Pancreas (tissue), 10 donors: Measurements from ENCODE around the gene MBD3. TPM values are rescaled to one million over a fixed set of nuclear protein-coding genes. Genes with fewer than 3 reads are reported as not detected.

Experiments
- ATAC-seq, 4 donors: fragments of 200-7000 bp; cut with Tn5 transposase; one replicate each; pipeline versions ENCODE4 v1.8.0 to v1.9.1; 2020; ENCODE audit warnings: mild to moderate bottlenecking in 4 of 4, moderate library complexity in 4 of 4
- DNase-seq, 6 donors: peaks; one replicate each; pipeline ENCODE4 v3.0.0-alpha.2; 2020
- FAIRE-seq: peaks from 2 replicates; lab custom pipeline; 2012; peaks lifted over from hg19 to GRCh38; lab: Jason Lieb, UNC
- H3K27ac ChIP-seq, 4 donors: fragments of 200-600 bp; sonication (generic); 1 replicate in 3 of 4; 2 replicates in 1 of 4; pipeline versions ENCODE4 v1.5.0 to v1.8.0; 2020
- H3K27me3 ChIP-seq, 4 donors: fragments of 200-600 bp; one replicate each; pipeline ENCODE4 v1.8.0; 2021
- H3K36me3 ChIP-seq, 3 donors: fragments of 200-600 bp; sonication (generic) in 1 of 3; one replicate each; pipeline versions ENCODE4 v1.5.0 to v1.8.0; 2020 to 2021
- H3K4me1 ChIP-seq, 3 donors: fragments of 200-600 bp; one replicate each; pipeline ENCODE4 v1.8.0; 2021
- H3K4me3 ChIP-seq, 4 donors: fragments of 200-600 bp; sonication (generic) in 2 of 4; one replicate each; pipeline versions ENCODE4 v1.5.0 to v1.8.0; 2020 to 2021
- H3K9me3 ChIP-seq, 4 donors: fragments of 200-600 bp; one replicate each; pipeline ENCODE4 v1.8.0; 2021
- WGBS, 2 donors: extraction: QIAGEN DNeasy Blood & Tissue Kit; methylation state at CpG; one replicate each; pipeline ENCODE4 v1.1.7; 2013; 5-methylcytosine and 5-hydroxymethylcytosine counted together
- intact Hi-C, 3 donors: fragments of 100-400 bp; cut with DNase I; formaldehyde crosslinking; loops; one replicate each; pipeline versions ENCODE4 v1.11.1 to v1.14.2; 2022
- polyA plus RNA-seq, 2 donors: library from polyadenylated mRNA; stranded (reverse); fragments of 200-250 nt; gene quantifications; one replicate each; pipeline ENCODE4 v1.2.3, GENCODE V29; 2013
- total RNA-seq, 6 donors: library from RNA; stranded (reverse); fragmentation: NEBNext Ultra II Directional in 4 of 6; extraction: Animal tissue kit (Norgen Biotek cat#: 25700) in 4 of 6; gene quantifications; one replicate each; pipeline versions ENCODE4 v1.2.1 to v1.2.4, GENCODE V29; 2021 to 2023
- TF ChIP-seq, protein P1 (sequence below), 4 donors: fragments of 200-600 bp; sonication (generic) in 3 of 4; IDR thresholded peaks; one replicate each; pipeline versions ENCODE4 v1.5.0 to v1.8.0; 2021; ENCODE audit warnings: antibody characterized with exemption in 4 of 4
- donor health status: healthy with polysubstance abuse.
- donor health status: DM: no; HTN: no; CAD: no; lungs with moderate emphysema.
- donor health status: DM: no; HTN: no; CAD: no.
- donor health status: control.
- donor health status: control.
- donor health status: Bipolar disorder and iron deficiency.
- donor health status: DM: yes; HTN: yes; CAD: no.
- donor health status: DM: no; HTN: no; CAD: no.
- donor health status: DM: no; HTN: no; CAD: no.
- donor health status: DM: yes; HTN: yes; CAD: no.

MBD3 gene
- total and polyA plus RNA-seq, 8 donors, result 17.4 to 113 (median 30.2) TPM

DNA sequence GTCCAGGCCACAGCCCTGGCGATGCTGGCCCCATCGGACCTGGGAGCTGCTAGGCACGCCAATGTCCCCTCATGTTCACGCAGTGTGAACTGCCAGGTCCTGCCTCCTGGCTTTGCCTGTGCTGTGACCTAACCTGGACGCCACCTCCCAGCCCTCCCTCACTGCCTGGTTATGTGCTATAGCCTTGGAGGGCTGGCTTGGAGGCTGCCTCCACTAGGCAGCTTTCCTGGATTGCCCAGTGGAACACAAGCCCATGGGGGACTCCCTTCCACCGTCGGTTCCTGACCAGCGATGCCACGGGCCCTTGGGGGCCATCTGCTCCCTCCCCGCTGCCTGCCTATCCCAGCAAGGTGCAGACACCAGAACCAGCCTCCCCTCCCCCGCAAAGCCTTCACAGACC lies 27.8 kb upstream of the MBD3 start:
- FAIRE-seq (no peak), ATAC-seq (no peak), DNase-seq (peak in 1 of 6 donors; percentile 36)
- 90 to 97% methylated on average over 11 of the region's 11 CpGs for WGBS, 2 donors
- H3K27ac ChIP-seq, result no peak overlapping the region
- intact Hi-C loops, result no loop called here
- H3K27me3 ChIP-seq, result no peaks in the 10 kb centered on the region
- TF ChIP-seq, protein P1, sequence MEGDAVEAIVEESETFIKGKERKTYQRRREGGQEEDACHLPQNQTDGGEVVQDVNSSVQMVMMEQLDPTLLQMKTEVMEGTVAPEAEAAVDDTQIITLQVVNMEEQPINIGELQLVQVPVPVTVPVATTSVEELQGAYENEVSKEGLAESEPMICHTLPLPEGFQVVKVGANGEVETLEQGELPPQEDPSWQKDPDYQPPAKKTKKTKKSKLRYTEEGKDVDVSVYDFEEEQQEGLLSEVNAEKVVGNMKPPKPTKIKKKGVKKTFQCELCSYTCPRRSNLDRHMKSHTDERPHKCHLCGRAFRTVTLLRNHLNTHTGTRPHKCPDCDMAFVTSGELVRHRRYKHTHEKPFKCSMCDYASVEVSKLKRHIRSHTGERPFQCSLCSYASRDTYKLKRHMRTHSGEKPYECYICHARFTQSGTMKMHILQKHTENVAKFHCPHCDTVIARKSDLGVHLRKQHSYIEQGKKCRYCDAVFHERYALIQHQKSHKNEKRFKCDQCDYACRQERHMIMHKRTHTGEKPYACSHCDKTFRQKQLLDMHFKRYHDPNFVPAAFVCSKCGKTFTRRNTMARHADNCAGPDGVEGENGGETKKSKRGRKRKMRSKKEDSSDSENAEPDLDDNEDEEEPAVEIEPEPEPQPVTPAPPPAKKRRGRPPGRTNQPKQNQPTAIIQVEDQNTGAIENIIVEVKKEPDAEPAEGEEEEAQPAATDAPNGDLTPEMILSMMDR (IDR thresholded peaks at IDR 0.05), result no peak
- H3K36me3 ChIP-seq, result peaks cover 0 to 2% (median 0%) of the 10 kb centered on the region in 3 donors
- H3K4me3 ChIP-seq, result no peak overlapping the region
- H3K9me3 ChIP-seq, result no peaks in the 10 kb centered on the region
- H3K4me1 ChIP-seq, result no peaks in the 10 kb centered on the region

DNA sequence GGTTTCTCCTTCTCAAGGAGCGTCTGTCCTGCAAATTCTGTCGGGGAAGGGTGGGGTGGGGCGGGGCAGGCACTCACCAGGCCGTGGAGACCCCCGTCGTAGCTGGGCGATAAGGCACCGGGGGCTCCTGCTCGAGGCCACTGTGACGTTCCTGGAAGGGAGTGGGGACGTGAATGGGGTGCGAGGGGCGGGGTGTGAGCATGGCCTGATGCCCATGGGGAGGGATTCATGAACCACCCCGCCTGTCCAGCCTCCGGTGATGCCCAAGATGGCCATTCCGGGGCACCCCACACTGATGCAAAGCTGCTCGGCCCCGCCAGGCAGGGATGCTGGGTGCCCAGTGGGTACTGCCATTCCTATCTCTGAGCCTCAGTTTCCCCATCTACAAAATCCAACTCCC lies 27.0 kb upstream of the MBD3 start:
- ATAC-seq, result no peak
- intact Hi-C loops, result no loop called here
- peak in 1 of 6 donors; percentile 17 for DNase-seq
- Histone ChIP-seq H3K9me3 (no peaks in the 10 kb centered on the region), H3K4me3 (no peak overlapping the region), H3K27ac (no peak overlapping the region), H3K4me1 (no peaks in the 10 kb centered on the region), H3K27me3 (no peaks in the 10 kb centered on the region), H3K36me3 (peaks cover 0 to 10% (median 0%) of the 10 kb centered on the region in 3 donors)
- no peak for FAIRE-seq
- 93 to 96% methylated on average over 18 of the region's 18 CpGs for WGBS, 2 donors
- TF ChIP-seq, protein P1 (IDR thresholded peaks at IDR 0.05), result no peak

DNA sequence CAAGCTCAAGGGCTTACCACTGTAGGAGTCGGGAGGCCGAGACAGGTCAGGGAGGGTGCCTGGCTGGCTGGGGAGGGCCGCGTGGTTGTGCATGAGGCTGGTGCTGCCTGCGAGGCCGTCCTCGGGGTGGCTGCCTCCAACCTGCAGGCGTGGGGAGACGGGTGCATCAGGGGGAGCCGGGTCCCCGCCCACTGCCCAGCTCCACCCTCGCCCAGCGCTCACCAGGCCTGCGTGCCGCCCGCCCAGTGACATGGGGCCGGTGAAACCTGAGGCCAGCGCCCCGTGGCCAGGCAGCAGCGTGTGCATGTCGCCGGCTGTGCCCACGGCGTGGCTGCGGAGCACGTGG lies 26.4 kb upstream of the MBD3 start:
- TF ChIP-seq, protein P1 (IDR thresholded peaks at IDR 0.05), result no peak
- ATAC-seq (no peak), FAIRE-seq (no peak), DNase-seq (peak in 2 of 6 donors; percentile 31 to 69)
- Histone ChIP-seq H3K27ac (no peak overlapping the region), H3K9me3 (no peaks in the 10 kb centered on the region), H3K36me3 (peaks cover 0 to 17% (median 0%) of the 10 kb centered on the region in 3 donors), H3K4me1 (no peaks in the 10 kb centered on the region), H3K4me3 (no peak overlapping the region), H3K27me3 (no peaks in the 10 kb centered on the region)
- intact Hi-C loops, result no loop called here
- 94% methylated on average over 14 to 26 of the region's 26 CpGs for WGBS, 2 donors

DNA sequence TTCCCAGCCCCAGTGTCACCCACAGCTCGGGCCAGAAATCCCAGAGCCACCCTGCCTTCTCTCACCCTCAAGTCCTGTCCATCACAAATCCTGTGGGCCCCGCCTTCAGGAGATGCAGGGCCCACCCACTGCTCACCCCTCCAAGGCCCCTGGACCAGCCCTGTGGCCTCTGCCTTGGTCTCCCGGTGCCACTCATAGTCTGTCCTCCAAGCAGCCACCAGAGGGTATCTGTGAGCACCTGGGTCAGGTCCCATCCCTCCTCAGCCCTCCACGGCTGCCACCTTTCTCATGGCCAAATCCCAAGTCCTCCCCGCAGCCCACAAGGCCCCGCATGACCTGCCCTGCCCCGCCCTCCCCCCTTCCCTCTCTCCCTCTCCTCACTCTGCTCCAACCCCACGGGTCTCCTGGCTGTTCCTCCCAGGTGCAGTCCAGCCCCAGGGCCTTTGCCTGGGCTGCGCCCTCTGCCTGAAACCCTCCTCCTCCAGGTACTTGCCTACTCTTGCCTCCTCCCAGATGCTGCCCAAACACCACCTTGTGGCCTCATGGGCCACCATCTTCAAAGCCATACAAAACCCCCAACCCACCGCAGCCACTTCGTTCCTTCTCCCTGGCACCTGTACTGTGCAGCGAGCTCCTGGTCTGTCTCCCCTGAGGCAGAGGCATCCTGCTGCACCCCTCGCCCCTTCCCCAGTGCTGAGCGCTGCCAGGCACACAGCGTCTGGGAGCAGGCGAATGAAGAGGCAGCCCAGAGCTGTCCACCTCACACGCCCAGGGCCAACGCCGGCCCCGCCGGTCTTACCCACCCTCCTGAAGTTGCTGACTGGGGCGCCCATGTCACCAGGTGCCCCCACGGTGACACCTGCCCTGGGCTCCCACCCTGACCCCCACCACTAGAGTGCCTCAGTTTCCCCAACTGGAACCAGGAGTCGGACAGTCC lies 25.8 kb upstream of the MBD3 start:
- H3K27ac ChIP-seq, result no peak overlapping the region
- peaks cover 0 to 22% (median 0%) of the 10 kb centered on the region in 3 donors for H3K36me3 ChIP-seq
- no peaks in the 10 kb centered on the region for H3K27me3 ChIP-seq
- DNase-seq, result peak in 5 of 6 donors; percentile 46 to 75 (median 62)
- TF ChIP-seq, protein P1 (IDR thresholded peaks at IDR 0.05), result no peak
- ATAC-seq, result peak; percentile 69 to 89 (median 82)
- H3K9me3 ChIP-seq, result no peaks in the 10 kb centered on the region
- H3K4me1 ChIP-seq, result no peaks in the 10 kb centered on the region
- 72 to 74% methylated on average over 24 of the region's 24 CpGs for WGBS, 2 donors
- no peak for FAIRE-seq
- intact Hi-C loops, result no loop called here
- H3K4me3 ChIP-seq, result no peak overlapping the region

DNA sequence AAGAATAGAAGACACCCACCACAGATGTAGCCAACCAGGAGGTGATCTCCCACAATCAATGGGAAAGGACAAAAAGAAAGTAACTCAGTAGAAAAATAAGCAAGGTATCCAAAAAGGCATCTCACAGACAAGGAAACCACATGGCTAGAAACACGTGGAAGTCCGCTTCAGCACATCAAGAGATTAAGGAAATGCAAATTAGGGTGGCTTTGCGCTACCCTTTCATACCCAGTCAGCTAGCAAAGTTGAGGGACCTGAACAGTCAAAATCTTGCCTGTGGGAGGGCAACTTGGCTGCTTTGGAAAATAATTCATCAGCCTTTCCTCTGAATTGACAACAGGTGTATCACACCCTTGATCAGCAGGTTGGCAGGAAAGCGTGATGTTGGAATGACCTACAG lies 24.2 kb upstream of the MBD3 start:
- ATAC-seq, result no peak
- no peaks in the 10 kb centered on the region for H3K27me3 ChIP-seq
- no peak overlapping the region for H3K27ac ChIP-seq
- no peak for DNase-seq
- 73 to 76% methylated on average over 4 of the region's 4 CpGs for WGBS, 2 donors
- H3K4me3 ChIP-seq, result no peak overlapping the region
- H3K9me3 ChIP-seq, result no peaks in the 10 kb centered on the region
- TF ChIP-seq, protein P1 (IDR thresholded peaks at IDR 0.05), result no peak
- no peaks in the 10 kb centered on the region for H3K4me1 ChIP-seq
- peaks cover 0 to 33% (median 0%) of the 10 kb centered on the region in 3 donors for H3K36me3 ChIP-seq
- FAIRE-seq, result no peak
- intact Hi-C loops, result no loop called here
